GM10266 (cell line): Measurements from ENCODE around the gene DNASE1.
A peak's percentile ranks its signal among the peaks of the same experiment; 100 is the strongest.

Experiments used
- DNase-seq: peaks from one replicate; pipeline ENCODE4 v3.0.0; 2012; ENCODE audit errors: extremely low spot score
- TF ChIP-seq, protein P1 (sequence below): IDR thresholded peaks from 2 replicates; pipeline ENCODE4 v1.5.1; 2012; ENCODE audit warnings: mild to moderate bottlenecking, low read depth; ENCODE audit not compliant: control insufficient read depth, insufficient read depth; ENCODE audit errors: missing control alignments

The DNASE1 gene

DNA sequence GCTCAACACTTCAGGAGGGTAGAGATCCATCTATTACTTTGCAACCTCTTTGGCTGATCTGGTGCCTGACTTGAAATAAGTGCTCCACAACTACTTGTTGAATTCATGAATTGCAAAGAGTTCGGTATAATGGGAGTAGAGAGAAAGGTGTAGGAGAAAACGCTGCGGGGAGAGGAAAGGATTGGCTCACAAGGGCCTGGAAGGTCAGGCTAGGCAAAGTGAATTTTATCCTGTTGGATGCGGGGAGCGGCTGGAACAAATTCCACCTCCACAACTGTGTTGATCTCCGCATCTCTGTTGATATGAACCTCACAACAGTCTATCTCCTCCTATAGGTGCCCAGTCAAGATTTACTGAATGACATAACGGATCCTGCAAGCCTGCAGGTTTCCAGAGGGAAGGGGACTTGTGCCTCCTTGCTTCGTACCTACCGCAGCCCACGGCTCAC lies 43.8 kb upstream of the DNASE1 start:
- TF ChIP-seq, protein P1, sequence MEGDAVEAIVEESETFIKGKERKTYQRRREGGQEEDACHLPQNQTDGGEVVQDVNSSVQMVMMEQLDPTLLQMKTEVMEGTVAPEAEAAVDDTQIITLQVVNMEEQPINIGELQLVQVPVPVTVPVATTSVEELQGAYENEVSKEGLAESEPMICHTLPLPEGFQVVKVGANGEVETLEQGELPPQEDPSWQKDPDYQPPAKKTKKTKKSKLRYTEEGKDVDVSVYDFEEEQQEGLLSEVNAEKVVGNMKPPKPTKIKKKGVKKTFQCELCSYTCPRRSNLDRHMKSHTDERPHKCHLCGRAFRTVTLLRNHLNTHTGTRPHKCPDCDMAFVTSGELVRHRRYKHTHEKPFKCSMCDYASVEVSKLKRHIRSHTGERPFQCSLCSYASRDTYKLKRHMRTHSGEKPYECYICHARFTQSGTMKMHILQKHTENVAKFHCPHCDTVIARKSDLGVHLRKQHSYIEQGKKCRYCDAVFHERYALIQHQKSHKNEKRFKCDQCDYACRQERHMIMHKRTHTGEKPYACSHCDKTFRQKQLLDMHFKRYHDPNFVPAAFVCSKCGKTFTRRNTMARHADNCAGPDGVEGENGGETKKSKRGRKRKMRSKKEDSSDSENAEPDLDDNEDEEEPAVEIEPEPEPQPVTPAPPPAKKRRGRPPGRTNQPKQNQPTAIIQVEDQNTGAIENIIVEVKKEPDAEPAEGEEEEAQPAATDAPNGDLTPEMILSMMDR: no peak
- DNase-seq: peak; percentile 40

DNA sequence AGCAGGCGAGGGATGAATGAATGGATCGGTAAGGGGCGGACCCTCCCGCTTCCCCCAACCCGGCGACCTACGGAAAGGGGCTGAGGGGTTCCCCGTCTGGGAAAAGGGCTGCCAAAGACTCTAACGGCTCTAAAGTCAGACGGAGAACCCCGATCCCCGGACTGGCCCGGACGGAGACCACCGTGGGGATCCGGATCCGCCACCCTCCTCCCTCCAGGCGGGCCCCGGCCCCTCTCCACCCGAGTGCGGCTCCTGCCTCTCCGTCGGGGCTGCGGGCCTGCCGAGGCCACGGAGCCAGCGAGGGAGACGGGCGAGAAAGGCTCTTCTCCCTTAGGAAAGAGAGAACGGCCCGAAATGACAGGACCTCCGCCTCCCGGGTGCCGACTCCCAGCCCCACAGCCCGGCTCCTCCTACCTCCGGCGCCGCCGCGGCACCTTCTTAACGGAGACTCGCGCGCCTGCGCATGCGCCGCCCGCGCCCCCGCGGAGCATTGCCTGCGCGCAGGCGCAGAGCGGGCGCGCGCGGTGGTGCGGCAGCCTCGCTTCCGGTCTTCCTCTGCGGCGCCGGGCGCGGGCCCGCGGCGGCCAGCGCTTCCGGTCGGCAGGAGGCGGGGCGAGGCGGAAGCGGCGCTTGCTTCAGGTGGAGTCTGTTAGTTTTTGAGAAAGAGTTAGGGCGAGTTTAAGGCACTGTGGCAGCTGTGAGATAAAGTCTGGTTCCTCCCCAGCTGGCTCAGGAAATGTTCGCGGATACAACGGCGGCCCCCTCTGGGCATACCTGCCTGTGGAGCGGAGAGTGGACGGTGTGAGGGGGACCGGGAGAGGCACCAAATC lies 43.1 kb upstream of the DNASE1 start, which contains the start of gene SLX4:
Gene SLX4 (minus strand): TSS at position 461 of the 830 bp plus-strand sequence. CDS start 2,642 bp downstream, outside the sequence.
- TF ChIP-seq, protein P1: no peak
- peak; percentile 99 for DNase-seq

DNA sequence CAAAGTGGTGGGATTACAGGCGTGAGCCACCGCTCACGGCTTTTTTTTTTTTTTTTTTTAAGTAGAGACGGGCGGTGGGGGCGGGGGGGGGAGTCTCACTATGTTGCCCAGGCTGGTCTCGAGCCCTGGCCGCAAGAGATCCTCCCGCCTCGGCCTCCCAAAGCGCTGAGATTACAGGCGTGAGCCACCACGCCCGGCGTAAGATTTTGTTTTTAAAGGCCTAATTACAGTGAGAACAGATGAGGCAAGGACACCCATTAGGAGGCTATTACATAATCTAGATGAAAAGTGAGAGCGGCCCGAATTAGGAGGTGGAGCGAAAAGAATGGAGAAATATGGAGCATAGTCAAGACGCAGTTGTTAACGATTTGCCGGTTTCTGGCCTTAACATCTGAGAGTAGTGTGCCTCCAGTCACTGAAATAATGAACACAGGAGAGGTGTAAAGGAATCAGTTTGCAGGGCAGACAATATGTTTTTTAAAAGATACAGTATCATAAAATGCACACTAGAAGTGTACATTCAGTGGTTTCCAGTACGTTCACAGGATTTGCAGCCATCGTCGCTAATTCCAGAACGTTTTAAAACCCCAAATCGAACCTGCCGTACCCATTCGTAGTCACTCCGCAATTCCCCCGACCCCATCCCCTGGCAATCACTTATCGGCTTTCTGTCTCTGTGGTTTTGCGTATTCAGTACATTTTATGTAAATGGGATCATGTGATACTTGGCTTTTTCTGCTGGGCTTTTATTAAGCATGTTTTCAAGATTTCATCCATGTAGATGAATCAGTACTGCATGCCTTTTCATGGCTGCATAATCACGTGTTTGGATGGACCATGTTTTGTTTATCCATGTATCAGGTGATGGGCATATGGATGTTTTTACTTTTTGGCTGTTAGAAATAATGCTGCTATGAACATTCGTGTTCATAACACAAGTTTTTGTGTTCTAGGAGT lies 41.7 kb upstream of the DNASE1 start:
- DNase-seq: no peak

DNA sequence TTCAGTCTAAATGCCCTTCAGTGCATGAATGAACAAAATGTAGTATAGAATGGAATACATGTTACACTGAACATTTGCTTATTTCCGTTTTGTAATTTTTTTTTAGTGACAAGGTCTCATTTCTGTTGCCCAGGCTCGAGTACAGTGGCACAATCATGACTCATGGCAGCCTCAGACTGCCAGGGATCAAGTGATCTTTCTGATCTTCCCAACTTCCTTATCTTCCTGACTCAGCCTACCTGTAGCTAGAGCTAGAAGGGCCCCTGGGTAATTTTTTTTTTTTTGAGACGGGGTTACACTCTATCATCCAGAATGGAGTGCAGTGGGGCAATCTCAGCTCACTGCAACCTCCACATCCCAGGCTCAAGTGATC lies 35.7 kb upstream of the DNASE1 start:
- no peak for DNase-seq
- TF ChIP-seq, protein P1: no peak

More for the DNA sequence above, 41.7 kb upstream of the DNASE1 start:
- TF ChIP-seq, protein P1: no peak

DNA sequence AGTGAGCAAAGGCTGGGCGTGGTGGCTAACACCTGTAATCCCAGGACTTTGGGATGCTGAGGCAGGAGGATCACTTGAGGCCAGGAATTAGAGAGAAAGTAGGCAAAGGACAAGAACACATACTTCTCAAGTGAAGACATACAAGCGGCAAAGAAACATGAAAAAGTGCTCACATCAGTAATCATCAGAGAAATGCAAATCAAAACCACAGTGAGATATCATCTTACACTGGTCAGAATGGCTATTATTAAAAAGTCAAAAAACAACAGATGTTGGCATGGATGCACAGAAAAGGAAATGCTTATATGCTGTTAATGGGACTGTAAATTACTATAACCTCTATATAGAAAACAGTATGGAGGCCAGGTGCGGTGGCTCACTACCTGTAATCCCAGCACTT lies 30.8 kb upstream of the DNASE1 start:
- TF ChIP-seq, protein P1: no peak
- no peak for DNase-seq

DNA sequence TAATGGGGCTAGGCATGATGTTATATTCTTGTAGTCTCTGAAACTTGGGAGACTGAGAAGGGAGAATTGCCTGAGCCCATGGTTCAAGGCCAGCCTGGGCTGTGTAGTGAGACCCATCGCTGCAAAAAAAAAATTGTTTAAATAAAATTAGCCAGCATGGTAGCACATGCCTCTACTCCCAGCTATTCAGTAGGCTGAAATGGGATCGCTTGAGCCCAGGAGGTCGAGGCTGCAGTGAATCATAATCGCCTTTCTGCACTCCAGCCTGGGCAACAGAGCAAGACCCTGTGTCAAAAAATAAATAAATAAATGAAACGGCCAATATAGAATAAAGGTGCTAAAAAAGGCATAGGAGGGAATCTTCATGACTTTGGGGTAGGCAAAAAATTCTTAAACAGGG lies 29.2 kb upstream of the DNASE1 start:
- DNase-seq: no peak
- TF ChIP-seq, protein P1: no peak
